GM18511 (cell line): ENCODE results near the gene NYAP2.

Experiments
- ATAC-seq: cut with Tn5 transposase; IDR thresholded peaks from one replicate; pipeline ENCODE4 v1.9.1; 2021; ENCODE audit warnings: mild to moderate bottlenecking, moderate library complexity; ENCODE audit not compliant: unreplicated experiment

Gene NYAP2

DNA sequence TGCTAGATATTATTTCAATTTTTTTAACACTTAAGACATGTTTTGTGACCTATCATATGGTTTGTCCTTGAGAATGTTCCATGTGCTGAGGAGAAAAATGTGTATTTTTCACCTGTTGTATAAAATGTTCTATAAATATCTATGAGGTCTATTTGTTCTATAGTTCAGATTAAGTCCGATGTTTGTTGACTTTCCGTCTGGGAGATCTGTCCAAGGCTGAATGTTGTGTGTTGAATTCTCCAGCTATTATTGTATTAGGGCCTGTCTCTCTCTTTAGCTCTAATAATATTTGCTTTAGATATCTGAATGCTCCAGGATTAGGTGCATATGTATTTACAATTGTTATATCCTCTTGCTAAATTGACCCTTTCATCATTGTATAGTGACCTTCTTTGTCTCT is 144.1 kb downstream of the NYAP2 start:
- no peak for ATAC-seq

DNA sequence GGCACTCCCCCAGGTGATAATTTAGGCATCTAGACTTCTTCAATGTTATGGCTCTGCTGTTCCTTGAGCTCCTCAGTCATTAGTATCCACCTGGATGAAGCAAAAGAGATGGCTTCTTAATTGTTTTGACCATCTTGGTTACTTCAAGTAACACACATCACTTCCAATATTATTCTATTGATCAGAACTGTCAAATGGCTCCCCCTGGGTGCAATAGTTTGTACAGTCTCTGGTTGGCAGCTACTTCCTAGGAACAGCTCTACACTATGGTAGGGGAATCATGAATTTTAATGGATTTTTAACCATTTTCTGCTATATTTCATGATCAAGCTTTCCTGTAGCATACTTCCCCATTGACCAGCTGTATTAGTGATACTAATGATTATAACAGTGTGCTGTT is 157.0 kb downstream of the NYAP2 start:
- no peak for ATAC-seq

DNA sequence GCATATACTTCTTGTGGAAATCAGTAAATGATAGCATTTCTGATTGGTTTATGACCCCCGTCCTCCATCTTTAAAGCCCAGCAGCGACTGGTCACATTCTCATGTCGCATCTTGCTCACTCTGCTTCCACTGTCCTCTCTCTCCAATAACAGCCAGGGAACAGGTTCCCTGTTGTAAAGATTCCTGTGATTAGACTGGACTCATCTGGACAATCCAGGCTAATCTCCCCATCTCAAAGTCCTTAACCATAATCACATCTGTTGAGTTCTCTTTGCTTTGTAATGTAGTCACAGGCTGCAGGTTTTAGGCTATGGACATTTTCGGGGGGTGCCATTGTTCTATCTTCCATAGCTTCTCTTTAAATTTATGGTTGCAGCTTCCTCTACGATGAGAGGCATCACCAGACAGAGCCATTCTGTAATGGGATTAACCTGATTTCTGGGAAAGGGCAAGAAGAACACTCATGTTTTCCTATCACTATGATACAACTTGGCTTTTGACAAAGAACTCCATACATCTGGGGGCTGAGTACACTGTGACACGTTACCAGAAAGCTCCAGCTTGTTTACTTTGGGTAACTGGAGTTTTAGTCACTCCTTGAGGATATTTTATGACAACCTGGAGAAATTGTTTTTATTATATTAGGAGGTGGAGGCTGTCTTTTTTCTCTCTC is 159.0 kb downstream of the NYAP2 start:
- no peak for ATAC-seq

DNA sequence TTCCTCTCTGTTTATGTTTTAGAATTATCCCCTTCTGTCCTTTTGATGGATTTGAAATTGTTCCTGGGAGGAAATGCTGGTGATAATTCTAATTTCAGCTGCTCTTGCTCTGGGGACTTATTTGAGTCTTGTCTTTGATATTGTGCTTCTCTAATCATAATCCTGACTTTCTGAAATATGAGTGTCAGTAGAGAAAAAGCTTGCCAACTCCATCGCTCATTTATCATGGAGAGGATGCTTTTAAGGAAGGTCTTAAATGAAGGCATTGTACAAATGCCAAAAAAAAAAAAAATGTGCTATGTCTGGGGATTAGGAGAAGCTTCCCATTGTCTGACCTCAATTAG is 159.5 kb downstream of the NYAP2 start:
- ATAC-seq: no peak

DNA sequence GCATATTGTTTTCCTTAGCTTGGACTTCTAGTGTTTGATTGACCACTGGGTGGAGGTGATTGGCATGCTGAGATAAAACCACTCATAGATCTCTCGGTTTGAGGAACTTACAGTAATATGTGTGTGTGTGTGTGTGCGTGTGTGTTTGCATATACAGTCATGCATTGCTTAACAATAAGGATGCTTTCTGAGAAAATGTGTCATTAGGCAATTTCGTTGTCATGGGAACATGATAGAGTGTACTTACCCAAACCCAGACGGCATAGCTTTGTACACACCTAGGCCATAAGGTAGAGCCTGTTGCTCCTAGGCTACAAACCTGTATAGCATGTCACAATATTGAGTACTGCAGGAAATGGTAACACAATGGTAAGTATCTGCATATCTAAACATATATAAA is 167.3 kb downstream of the NYAP2 start:
- no peak for ATAC-seq

DNA sequence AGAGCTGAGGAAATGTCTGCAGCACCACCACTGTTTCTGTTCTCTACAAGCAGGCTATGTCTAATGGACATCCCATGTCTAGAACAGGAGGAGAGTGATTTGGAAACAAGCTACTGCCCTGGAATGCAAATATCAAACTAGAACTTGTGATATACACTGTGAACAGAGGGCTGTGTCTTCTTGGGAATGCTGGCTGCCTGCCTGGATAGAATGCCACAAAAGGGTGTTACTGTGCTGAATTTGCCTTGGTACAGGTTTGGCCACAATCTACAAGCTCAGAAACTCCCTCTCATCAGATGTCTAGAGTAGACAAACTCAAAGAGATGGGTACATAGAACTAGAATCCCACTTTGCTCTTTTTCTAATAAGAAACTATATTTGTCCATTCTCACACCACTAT is 170.5 kb downstream of the NYAP2 start:
- no peak for ATAC-seq

DNA sequence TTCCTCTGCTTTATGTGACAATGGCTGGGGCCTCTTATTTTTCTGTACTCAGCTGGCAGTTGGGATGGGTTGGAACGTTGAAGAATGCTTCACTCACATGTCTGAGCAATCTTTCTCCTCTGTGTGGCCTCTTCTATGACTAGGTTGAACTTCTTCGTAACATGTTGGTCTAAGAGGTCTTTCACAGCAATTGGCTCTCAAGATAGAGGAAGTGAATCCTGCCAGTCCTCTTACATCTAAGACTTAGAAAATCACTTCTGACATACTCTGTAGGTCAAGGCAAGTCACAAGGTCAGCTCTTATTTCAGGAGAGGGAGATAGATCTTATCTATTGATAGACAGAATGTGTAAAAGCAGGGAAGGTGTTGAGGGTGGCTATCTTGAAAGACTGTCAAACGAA is 174.1 kb downstream of the NYAP2 start:
- peak; percentile 61 for ATAC-seq

DNA sequence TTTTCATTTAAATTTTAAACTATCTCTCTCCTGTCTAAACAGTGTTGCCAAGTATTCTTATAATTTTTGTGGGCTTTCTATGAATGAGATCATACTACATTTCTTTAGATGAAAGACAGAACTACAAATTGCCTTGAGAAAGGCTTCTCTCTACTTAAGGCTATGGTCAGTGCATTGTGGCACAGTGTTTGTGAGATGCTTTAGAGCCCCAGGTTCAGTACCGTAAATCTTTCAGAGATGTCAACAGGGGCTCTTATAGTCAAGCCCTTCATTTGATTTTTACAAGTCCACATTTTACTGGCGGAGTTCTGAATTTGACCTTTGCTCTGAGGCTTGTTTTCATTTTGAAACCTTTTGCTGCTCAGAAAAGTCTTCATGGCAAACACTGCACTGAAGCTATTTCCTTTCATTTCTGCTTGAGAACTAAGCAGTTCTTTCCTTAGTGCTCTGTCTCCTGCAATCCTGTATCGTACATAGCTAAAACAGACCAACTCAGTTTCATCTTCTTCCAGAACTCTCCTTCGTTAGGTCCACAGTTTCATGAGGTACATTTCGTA is 175.2 kb downstream of the NYAP2 start:
- ATAC-seq: no peak

DNA sequence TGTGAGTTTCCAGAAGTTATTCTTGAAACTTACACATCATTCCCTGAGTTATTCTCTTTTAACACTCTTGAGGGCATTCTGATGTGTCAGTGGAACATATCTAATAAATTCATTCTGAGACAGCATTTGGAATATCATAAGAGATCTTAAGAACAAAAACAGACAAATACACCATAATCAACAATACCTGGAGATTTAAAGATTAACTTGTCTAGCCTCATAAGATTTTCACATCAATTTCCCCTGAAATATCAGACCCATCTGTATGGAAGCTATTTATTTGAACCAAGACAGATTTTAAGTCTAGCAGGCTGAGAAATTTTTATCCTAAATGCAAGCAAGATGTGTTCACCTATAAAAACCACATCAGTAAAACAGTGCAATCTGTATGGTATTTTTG is 181.6 kb downstream of the NYAP2 start:
- ATAC-seq: no peak

DNA sequence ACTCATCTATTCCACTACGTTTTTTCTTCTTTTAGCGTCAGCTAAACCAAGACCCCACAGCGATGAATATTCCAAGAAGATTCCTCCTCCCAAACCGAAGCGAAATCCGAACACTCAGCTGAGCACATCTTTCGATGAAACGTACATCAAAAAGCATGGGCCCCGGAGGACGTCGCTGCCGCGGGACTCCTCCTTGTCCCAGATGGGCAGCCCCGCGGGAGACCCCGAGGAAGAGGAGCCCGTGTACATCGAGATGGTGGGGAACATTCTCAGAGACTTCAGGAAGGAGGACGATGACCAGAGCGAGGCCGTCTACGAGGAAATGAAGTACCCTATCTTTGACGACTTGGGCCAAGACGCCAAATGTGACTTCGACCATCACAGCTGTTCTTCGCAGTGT is 182.4 kb downstream of the NYAP2 start:
- no peak for ATAC-seq

DNA sequence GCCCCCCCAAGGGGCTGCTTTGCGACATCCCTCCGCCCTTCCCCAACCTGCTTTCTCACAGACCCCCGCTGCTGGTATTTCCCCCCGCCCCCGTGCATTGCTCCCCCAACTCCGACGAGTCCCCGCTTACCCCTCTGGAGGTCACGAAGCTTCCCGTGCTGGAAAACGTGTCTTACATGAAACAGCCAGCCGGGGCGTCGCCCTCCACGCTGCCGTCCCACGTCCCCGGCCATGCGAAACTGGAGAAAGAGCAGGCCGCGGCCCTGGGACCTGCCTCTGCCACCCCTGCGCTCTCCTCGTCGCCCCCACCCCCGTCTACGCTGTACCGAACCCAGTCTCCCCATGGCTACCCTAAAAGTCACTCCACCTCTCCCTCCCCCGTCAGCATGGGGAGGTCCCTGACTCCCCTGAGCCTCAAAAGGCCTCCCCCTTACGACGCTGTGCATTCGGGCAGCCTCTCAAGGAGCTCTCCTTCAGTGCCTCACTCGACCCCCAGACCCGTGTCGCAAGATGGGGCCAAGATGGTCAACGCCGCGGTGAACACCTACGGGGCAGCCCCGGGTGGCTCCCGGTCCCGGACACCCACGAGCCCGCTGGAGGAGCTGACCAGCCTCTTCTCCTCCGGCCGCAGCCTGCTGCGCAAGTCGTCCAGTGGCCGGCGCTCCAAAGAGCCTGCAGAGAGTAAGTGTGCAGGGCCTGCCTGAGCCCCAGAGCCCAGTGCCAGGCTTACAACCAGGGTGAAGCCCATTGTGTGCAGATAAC is 183.0 kb downstream of the NYAP2 start:
- ATAC-seq: no peak

DNA sequence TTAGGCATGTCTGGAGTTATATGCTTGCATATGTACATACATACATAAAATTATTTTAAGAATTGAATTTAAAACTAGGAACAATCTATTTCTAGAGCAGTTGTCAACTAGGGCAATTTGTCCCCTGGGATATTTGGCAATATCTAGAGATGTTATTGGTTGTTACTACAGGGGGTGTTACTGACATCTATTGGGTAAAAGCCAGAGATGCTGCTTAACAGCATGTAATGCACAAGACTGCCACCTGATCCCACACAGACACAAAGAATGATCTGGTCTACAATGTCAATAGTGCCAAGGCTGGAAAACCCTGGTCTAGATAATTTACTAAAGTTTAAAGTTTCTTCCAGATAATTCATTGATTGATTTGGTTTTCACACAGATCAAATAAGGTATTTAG is 185.3 kb downstream of the NYAP2 start:
- ATAC-seq: no peak

DNA sequence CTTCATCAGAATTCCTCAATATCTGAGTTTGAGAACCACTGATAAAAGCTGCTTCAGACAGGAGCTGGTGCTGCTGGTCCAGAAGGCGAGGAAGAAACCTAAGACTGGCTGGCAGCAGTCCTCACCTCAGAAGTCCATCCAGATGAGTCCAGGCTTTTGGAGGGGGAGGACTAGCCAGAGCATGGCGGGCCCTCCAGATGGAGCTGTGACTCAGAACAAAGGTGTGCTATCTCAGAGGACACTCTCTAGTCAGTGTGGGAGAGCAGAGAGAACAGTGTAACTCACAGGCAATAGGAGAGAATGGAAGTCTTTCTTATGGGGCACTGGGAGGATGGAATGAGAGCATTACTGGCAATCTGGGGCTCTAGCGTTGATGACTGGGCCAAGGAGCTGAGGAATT is 191.4 kb downstream of the NYAP2 start:
- no peak for ATAC-seq

DNA sequence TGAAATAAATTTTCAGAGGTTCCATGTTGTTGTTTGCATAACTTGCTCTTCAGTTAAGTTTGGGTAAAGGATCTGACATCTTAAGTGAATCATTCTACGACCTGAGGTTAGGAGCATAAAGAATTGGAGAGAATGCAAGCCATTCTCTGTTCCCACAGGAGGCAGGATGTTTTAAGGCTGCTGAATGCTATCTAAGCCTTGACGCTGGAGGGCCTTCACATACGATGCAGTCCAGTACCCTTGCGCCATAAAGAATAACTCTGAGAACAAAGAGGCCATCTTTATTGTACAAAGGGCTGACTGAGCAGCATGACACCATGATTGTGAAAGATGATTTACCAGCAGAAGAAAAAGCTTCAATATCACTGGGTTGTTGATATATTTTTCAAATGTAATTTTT is 198.4 kb downstream of the NYAP2 start:
- ATAC-seq: no peak

DNA sequence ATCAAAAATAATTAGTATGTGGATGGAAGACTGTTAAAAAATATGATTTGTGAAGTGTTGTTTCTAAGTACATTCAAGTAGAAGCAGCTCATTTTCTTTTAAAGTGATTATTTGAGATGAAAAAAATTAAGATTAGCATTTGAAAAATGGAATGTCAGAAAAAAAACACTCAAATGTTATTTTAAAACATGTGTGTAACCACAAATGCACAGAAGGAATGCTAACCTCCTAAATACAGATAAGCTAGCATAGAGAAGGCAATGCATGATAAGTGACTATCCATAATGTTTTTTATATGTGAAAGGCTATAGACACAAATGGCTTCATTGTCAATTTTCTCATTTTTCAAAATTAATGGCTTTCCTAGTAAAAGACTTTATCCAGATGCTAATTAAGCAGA is 198.9 kb downstream of the NYAP2 start:
- ATAC-seq: no peak

DNA sequence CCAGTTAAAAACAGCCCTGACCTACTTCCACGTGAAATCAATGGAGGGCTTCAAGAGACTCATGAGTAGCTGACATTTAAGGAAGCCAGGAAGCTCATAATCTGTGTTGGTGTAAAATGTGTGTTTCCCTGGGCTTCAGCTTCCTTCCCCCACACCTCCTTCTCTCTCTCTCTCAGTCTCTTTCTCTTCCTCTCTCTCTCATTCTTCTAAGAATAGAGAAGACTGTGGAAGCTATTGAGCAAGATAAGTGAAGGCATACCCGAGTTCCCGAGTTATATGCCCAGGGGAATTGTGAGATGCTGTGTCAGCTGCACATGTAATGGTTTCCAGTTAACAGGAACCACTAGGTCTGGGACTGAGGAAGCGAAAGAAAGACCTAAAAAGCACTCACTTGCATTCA is 199.4 kb downstream of the NYAP2 start:
- no peak for ATAC-seq

DNA sequence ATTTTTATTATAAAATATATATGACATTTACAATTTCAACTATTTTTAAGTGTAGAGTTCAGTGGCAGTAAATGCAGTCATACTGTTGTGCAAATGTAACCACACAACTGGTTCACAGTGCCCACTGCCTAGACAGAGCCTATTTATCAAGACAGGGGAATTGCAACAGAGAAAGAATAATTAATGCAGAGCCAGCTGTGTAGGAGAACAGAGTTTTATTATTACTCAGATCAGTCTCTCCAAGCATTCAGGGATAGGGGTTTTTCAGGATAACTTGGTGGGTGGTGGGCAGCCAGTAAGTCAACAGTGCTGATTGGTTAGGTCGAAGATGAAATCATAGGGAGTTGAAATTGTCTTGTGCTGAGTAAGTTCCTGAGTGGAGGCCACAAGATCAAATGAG is 200.3 kb downstream of the NYAP2 start:
- no peak for ATAC-seq

DNA sequence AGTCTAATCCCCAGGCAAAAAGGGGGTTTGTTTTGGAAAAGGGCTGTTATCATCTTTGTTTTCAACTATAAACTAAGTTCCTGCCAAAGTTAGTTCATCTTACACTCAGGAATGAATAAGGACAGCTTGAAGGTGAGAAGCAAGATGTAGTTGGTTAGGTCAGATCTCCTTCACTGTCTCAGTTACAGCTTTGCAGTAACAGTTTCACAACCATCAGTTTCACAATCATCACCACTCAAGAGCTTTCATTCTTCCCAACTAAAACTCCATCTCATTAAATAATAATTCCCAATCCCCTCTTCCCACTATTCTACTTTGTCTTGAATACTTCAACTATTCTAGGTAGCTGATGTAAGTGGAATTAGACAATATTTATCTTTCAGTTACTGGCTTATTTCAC is 200.9 kb downstream of the NYAP2 start:
- ATAC-seq: no peak

DNA sequence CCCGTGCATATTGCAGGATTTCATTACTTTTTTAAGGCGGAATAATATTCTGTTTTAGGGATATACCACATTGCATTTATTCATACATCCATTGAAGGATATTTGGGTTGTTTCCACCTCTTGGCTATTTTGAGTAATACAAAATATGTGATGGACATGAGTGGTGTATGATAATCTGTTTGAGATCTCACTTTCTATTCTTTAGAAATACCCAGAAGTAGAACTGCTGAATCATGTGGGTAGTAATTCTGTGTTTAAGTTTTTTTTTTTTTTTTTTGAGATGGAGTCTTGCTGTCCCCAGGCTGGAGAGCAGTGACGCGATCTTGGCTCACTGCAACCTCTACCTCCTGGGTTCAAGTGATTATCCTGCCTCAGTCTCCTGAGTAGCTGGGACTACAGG is 201.4 kb downstream of the NYAP2 start:
- no peak for ATAC-seq

DNA sequence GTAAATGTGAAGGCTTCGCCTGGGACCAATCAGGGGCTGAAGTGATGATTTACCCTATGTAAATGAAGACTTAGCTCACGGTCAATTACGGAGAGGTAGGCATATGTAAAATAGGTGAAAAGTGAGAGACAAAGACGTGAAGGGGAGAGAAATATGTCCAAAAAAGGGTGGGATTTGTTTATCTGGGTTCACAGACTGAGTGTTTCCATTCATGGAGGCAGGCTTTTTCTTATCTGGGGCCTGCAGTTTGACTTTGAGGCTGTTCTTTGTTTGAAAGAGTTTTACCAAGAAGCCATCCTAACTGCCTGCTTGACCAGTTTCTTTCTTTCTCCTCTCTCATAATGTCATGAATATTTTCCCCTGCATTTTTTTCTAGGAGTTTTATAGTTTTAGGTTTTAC is 202.7 kb downstream of the NYAP2 start:
- ATAC-seq: no peak

DNA sequence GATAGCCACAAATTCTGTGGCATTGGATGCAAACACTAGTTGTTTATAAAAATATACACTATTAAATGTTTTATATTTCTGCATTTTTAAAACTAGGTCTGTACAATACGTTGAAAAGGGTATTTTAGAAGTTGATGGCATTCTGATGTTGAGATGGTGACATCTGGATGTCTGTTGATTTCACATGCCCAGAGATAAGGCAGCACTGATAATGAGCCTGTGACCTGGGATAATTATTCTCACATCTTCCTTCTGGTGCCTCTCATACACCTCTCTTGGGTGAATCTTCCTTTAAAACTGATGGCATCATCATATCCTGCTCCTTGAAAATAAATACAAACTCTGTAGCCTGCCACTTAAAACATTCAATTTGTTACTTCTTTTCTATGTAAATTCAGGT is 208.6 kb downstream of the NYAP2 start:
- no peak for ATAC-seq

DNA sequence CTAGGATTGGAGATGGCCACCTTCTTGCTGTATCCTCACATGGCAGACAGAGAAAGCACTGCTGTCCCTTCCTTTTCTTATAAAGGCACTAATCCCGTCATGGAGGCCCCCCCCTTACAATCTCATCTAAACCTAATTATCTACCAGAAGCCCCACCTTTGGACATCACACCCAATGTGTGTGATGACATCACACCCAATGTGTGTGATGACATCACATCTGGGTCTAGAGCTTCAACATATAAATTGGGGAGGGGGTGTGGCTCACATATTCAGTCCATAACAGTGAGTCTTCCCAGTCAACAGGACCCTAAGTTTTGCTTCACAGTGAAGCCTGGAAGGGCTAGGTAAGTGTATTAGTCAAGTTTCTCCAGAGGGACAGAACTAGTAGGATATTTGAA is 213.1 kb downstream of the NYAP2 start:
- no peak for ATAC-seq

DNA sequence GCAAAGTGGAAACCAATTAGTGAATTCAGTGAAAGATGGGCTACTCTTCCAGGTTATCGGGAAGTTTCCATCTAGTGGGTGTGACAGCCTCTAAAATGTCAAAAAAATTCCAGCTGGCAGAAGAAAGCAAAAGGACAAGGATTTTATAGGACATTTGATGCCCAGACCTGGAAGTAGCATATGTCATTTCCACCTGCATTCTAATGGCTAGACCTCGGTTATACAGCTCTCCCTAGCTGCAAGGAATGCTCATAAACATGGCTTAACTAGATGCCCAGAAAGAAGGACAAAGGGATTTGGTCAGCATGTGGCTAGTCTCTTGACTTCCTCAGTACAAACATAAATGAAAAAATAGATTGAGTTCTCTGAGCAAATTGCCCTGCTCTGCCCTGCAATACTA is 215.4 kb downstream of the NYAP2 start:
- ATAC-seq: no peak
